Nephron (organoid): Measurements from ENCODE around the gene NTRK3.
A peak's percentile ranks its signal among the peaks of the same experiment; 100 is the strongest.

Experiments used
- H3K27ac Mint-ChIP-seq, 3 experiments: 2 replicates each; pipeline ENCODE4 v1.8.0; 2020; ENCODE audit warnings: mixed read lengths in 3 of 3, mild to moderate bottlenecking in 2 of 3, moderate library complexity in 1 of 3
- H3K27me3 Mint-ChIP-seq: 2 replicates; pipeline ENCODE4 v1.8.0; 2021; ENCODE audit warnings: low read depth, mild to moderate bottlenecking, moderate library complexity, mixed read lengths
- H3K36me3 Mint-ChIP-seq: 2 replicates; pipeline ENCODE4 v1.8.0; 2020; ENCODE audit warnings: low read depth, mixed read lengths
- H3K4me1 Mint-ChIP-seq: 2 replicates; pipeline ENCODE4 v1.8.0; 2020; ENCODE audit warnings: mixed read lengths
- H3K4me3 Mint-ChIP-seq, 3 experiments: 2 replicates each; pipeline ENCODE4 v1.8.0; 2020; ENCODE audit warnings: mild to moderate bottlenecking in 3 of 3, mixed read lengths in 3 of 3, moderate library complexity in 2 of 3
- H3K9me3 Mint-ChIP-seq: 2 replicates; pipeline ENCODE4 v1.8.0; 2020; ENCODE audit warnings: mixed read lengths
- TF ChIP-seq, protein P1 (sequence below), 3 experiments: fragments of 200-600 bp; sonication (generic); IDR thresholded peaks; one replicate each; pipeline ENCODE4 v1.5.0; 2021; ENCODE audit warnings: antibody characterized with exemption in 3 of 3; ENCODE audit not compliant: unreplicated experiment in 3 of 3

The NTRK3 gene

DNA sequence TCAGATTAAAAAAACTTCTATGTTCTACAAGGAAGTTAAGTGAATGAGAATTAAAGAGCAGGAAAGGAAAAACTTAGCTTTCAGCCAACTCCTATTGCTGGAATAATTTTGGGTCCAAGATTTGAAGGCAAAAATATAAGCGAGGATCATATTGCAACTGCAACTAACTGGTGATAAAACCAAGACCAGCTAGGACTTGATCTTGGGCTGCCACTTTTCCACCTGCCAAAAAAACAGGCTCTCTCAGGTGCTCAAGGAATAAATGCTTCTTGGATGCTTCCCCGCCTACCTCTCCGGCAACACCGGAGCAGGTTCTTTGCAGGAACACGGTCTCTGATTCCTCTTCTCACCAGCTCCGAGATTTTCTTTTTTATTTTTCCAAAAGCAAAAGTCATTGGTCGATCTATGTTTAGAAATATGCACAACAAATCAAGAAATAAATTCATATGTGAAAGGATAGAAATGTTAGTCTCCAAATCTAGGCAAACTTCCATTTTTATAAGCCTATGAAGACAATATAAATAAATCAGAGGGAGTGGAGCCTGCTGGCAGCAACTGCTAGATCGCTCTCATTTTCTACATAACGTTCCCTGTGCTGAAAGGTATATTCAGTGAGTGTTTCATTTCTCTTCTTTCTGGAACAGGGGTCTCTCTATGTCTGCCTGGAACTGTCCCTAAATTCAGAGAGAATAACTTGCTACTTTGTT lies 241.9 kb downstream of the NTRK3 start:
- TF ChIP-seq, protein P1, sequence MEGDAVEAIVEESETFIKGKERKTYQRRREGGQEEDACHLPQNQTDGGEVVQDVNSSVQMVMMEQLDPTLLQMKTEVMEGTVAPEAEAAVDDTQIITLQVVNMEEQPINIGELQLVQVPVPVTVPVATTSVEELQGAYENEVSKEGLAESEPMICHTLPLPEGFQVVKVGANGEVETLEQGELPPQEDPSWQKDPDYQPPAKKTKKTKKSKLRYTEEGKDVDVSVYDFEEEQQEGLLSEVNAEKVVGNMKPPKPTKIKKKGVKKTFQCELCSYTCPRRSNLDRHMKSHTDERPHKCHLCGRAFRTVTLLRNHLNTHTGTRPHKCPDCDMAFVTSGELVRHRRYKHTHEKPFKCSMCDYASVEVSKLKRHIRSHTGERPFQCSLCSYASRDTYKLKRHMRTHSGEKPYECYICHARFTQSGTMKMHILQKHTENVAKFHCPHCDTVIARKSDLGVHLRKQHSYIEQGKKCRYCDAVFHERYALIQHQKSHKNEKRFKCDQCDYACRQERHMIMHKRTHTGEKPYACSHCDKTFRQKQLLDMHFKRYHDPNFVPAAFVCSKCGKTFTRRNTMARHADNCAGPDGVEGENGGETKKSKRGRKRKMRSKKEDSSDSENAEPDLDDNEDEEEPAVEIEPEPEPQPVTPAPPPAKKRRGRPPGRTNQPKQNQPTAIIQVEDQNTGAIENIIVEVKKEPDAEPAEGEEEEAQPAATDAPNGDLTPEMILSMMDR (IDR thresholded peaks at IDR 0.05; ENCODE audit: unreplicated experiment in 3 of 3), result no peak
- Mint-ChIP-seq H3K4me3 (peak overlapping the region in 1 of 3 experiments; percentile 57), H3K9me3 (peaks cover 2% of the 10 kb centered on the region), H3K27ac (peak overlapping the region in 2 of 3 experiments; percentile 89 to 98), H3K36me3 (no peaks in the 10 kb centered on the region), H3K27me3 (peaks cover 6% of the 10 kb centered on the region), H3K4me1 (peaks cover 53% of the 10 kb centered on the region)

DNA sequence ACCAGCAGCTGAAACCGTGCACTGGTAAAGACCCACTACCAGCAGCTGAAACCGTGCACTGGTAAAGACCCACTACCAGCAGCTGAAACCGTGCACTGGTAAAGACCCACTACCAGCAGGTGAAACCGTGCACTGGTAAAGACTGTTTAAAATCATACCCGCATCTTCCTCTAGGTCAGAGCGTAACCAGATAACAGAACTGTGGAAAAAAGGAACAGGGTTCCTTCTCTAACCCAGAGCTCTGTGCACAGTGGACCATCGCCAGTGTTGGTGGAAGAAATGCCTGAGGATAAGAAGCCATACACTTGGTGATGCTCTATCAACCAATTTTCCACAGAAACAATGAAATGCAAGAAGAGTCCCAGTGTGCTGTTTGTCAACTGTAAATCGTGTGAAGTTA lies 243.4 kb downstream of the NTRK3 start:
- H3K27me3 Mint-ChIP-seq, result peaks cover 3% of the 10 kb centered on the region
- H3K9me3 Mint-ChIP-seq, result no peaks in the 10 kb centered on the region
- no peak overlapping the region for H3K4me3 Mint-ChIP-seq
- TF ChIP-seq, protein P1 (IDR thresholded peaks at IDR 0.05; ENCODE audit: unreplicated experiment in 3 of 3), result no peak
- peak overlapping the region in 1 of 3 experiments; percentile 21 for H3K27ac Mint-ChIP-seq
- H3K4me1 Mint-ChIP-seq, result peaks cover 53% of the 10 kb centered on the region
- no peaks in the 10 kb centered on the region for H3K36me3 Mint-ChIP-seq

DNA sequence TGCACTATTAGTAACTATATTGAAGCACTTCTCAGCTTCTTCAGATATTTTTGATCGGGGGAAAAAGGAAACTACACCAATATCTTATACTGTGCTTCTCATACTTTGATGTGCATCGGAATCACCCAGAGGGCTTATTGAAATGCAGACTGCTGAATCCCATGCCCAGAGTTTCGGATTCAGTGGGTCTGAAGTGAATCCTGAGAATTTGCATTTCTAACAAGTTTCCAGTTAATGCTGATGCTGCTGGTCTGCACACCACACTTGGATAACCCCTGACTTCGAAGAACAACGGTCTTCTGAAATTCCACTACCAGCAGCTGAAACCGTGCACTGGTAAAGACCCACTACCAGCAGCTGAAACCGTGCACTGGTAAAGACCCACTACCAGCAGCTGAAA lies 243.9 kb downstream of the NTRK3 start:
- TF ChIP-seq, protein P1 (IDR thresholded peaks at IDR 0.05; ENCODE audit: unreplicated experiment in 3 of 3), result no peak
- Mint-ChIP-seq H3K27me3 (peaks cover 3% of the 10 kb centered on the region), H3K4me1 (peaks cover 53% of the 10 kb centered on the region), H3K27ac (peak overlapping the region in 1 of 3 experiments; percentile 10), H3K36me3 (no peaks in the 10 kb centered on the region), H3K9me3 (no peaks in the 10 kb centered on the region), H3K4me3 (no peak overlapping the region)

GRCh38 chr15:88012233-88012632 lies 244.3 kb downstream of the NTRK3 start:
- H3K27ac Mint-ChIP-seq, result peak overlapping the region in 1 of 3 experiments; percentile 10
- peaks cover 3% of the 10 kb centered on the region for H3K27me3 Mint-ChIP-seq
- H3K9me3 Mint-ChIP-seq, result no peaks in the 10 kb centered on the region
- TF ChIP-seq, protein P1 (IDR thresholded peaks at IDR 0.05; ENCODE audit: unreplicated experiment in 3 of 3), result no peak
- peaks cover 53% of the 10 kb centered on the region for H3K4me1 Mint-ChIP-seq
- no peaks in the 10 kb centered on the region for H3K36me3 Mint-ChIP-seq
- H3K4me3 Mint-ChIP-seq, result no peak overlapping the region

GRCh38 chr15:88011533-88011932 lies 245.0 kb downstream of the NTRK3 start:
- TF ChIP-seq, protein P1 (IDR thresholded peaks at IDR 0.05; ENCODE audit: unreplicated experiment in 3 of 3), result no peak
- Mint-ChIP-seq H3K27ac (peak overlapping the region in 1 of 3 experiments; percentile 10), H3K4me3 (no peak overlapping the region), H3K9me3 (no peaks in the 10 kb centered on the region), H3K4me1 (peaks cover 51% of the 10 kb centered on the region), H3K36me3 (no peaks in the 10 kb centered on the region), H3K27me3 (peaks cover 3% of the 10 kb centered on the region)

- Mint-ChIP-seq H3K9me3 (no peaks in the 10 kb centered on the region), H3K27ac (no peak overlapping the region), H3K4me3 (no peak overlapping the region), H3K27me3 (peaks cover 3% of the 10 kb centered on the region), H3K36me3 (no peaks in the 10 kb centered on the region), H3K4me1 (peaks cover 5% of the 10 kb centered on the region)
- TF ChIP-seq, protein P1 (IDR thresholded peaks at IDR 0.05; ENCODE audit: unreplicated experiment in 3 of 3), result no peak
These were observed 250.4 kb downstream of the NTRK3 start for GRCh38 chr15:88006146-88006545.
